ENCODE results near the gene RND3. TPM values are rescaled to one million over a fixed set of nuclear protein-coding genes. Genes with fewer than 3 reads are reported as not detected.

The RND3 gene
- total RNA-seq, 1 donor from 2014 or later: not detected

DNA sequence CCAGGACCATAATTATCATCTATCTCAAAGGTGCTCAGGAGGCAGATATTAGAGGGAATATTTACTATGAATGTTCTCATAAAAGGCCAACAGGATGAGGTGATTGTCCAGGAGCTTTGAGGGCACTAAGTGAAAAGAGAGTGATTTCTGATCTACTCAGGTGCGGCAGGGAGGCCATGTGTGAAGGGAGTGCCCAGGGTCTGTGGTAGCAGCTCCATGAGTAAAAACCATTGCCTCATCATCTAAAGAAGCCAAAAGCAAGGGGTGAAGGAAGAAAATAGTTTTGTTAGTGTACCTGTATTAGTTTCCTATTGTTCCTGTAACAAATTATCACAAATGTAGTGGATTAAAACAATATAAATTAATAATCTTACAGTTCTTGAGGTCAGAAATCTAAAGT lies 22.5 kb downstream of the RND3 start:
- DNase-seq: no peak
- H3K27me3 Mint-ChIP-seq: no peaks in the 10 kb centered on the region
- no peaks in the 10 kb centered on the region for H3K9me3 Mint-ChIP-seq
- H3K36me3 Mint-ChIP-seq (ENCODE audit: low read depth): no peaks in the 10 kb centered on the region
- intact Hi-C loops (cut with micrococcal nuclease): no loop called here
- no peak overlapping the region for H3K4me3 Mint-ChIP-seq
- H3K4me1 Mint-ChIP-seq: no peaks in the 10 kb centered on the region
- H3K27ac Mint-ChIP-seq: no peak overlapping the region

DNA sequence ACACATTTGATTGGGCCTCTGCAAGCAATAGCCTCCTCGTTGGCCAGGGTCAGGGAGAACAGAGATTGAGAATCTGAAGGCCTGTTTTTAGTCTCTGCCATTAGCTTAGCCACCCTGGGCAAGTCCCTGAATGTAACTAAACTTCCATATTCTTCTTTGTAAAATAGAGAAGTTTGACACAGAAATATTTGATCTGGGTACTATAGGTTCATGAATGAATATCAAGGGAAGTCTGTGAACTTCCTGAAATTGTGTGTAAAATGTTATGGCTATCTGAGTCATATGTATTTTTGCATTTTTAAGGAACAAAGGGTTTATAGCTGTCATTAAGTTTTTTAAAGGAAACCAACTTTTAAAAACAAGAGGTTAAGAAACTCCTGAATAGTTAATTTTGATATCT lies 23.2 kb downstream of the RND3 start:
- intact Hi-C loops (cut with micrococcal nuclease): no loop called here
- Mint-ChIP-seq H3K27ac (no peak overlapping the region), H3K27me3 (no peaks in the 10 kb centered on the region), H3K4me3 (no peak overlapping the region), H3K4me1 (no peaks in the 10 kb centered on the region), H3K9me3 (no peaks in the 10 kb centered on the region), H3K36me3 (ENCODE audit: low read depth) (no peaks in the 10 kb centered on the region)
- DNase-seq: no peak

DNA sequence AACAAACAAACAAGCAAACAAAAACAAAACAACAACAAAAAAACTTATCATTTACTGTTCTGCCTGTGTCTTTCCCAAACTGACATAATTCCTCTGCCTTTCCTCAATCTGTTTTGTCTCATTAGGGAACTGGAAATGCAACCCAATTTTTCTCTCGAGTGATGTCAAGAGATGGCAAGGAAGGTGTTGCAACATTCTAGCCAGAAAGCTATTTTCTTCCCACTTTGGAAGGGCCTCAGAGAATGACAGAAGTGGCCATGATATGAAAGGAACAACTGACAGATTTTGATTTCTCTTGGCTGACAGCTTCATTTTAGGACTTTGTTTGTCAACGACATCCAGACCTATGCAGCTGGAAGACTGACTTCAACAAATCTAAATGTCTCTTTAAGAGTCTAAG lies 24.7 kb downstream of the RND3 start:
- no peak for DNase-seq
- H3K36me3 Mint-ChIP-seq (ENCODE audit: low read depth): no peaks in the 10 kb centered on the region

DNA sequence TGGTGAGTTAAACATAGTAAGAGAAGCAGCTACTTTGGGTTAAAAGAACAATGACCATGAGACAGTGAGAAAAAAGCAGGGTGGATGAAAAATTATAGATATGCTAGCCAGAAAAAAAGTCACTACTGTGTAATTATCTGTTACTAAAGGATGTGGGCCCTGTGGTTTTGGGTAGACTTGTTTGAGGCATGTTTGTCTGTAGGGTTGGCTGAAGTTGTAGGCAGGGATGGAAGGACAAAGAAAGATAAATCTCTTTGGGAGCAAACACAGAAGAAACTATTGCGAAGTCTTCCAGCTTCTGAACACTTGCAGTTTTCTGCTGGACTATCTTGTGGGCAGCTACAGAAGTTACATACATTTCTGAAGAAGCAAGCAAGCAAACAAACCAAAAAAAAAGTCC lies 28.2 kb downstream of the RND3 start:
- Mint-ChIP-seq H3K36me3 (ENCODE audit: low read depth) (no peaks in the 10 kb centered on the region), H3K27me3 (no peaks in the 10 kb centered on the region), H3K27ac (no peak overlapping the region), H3K9me3 (no peaks in the 10 kb centered on the region), H3K4me3 (no peak overlapping the region), H3K4me1 (no peaks in the 10 kb centered on the region)
- intact Hi-C loops (cut with micrococcal nuclease): no loop called here
- no peak for DNase-seq

More for the DNA sequence above, 24.7 kb downstream of the RND3 start:
- Mint-ChIP-seq H3K9me3 (no peaks in the 10 kb centered on the region), H3K4me3 (no peak overlapping the region), H3K4me1 (no peaks in the 10 kb centered on the region), H3K27me3 (no peaks in the 10 kb centered on the region), H3K27ac (no peak overlapping the region)
- intact Hi-C loops (cut with micrococcal nuclease): no loop called here

DNA sequence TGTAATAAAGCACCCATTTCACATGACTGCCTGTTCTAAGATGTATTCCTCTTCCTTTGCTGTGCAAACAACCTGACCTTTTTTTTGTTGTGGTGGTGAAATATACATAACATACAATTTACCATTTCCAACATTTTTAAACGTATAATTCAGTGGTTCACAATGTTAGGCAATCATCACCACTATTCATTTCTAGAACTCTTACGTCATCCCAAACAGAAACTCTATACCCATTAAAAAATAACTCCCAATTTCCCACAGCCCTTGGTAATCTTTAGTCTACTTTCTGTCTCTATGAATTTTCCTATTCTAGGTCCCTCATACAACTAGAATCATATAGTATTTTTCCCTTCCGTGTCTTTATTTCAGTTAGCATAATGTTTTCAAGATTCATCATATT lies 36.7 kb downstream of the RND3 start:
- Mint-ChIP-seq H3K27me3 (no peaks in the 10 kb centered on the region), H3K4me3 (no peak overlapping the region), H3K9me3 (no peaks in the 10 kb centered on the region), H3K4me1 (no peaks in the 10 kb centered on the region), H3K36me3 (ENCODE audit: low read depth) (no peaks in the 10 kb centered on the region), H3K27ac (no peak overlapping the region)
- DNase-seq: no peak
- intact Hi-C loops (cut with micrococcal nuclease): no loop called here

DNA sequence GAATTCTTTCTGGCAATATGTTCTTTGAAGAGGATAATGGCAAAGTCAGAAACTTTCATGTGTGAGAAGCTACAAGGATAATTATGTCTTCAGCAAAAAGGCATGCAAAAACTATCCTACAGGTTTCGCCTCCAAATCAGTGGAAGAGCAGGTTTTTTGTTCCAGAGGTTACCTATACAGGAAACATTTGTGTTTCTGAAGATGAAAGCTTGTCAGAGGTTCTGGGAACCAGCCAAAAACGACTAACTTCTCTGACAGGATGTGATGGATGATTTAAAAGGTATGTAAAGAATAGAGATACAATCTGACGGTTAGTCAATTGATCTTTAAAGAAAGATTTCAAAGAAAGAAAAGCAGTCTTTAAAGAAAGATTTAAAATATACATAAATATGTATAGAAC lies 37.6 kb downstream of the RND3 start:
- H3K4me1 Mint-ChIP-seq: no peaks in the 10 kb centered on the region
- H3K36me3 Mint-ChIP-seq (ENCODE audit: low read depth): no peaks in the 10 kb centered on the region
- intact Hi-C loops (cut with micrococcal nuclease): no loop called here
- no peaks in the 10 kb centered on the region for H3K27me3 Mint-ChIP-seq
- H3K9me3 Mint-ChIP-seq: no peaks in the 10 kb centered on the region
- no peak overlapping the region for H3K4me3 Mint-ChIP-seq
- DNase-seq: no peak
- no peak overlapping the region for H3K27ac Mint-ChIP-seq

DNA sequence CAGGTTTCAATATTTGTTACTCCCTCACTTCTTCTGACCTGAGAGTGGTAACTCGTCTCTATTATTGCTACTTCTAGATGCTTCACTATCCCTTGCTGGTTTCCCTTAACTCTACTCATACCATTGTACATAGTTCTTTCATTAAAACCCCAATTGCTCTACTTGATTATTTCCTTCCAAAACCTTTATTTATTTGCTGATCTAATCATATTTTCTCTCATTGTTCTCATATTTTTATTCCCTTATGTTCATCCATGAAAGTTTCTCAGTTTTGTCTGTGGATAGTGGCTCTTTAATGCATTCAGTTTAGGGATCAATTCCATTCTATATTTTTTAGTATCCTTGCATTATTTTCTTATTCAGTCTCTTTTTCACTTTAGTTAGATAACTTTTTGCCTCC lies 42.1 kb downstream of the RND3 start:
- Mint-ChIP-seq H3K27me3 (no peaks in the 10 kb centered on the region), H3K9me3 (no peaks in the 10 kb centered on the region), H3K36me3 (ENCODE audit: low read depth) (no peaks in the 10 kb centered on the region), H3K27ac (no peak overlapping the region), H3K4me3 (no peak overlapping the region), H3K4me1 (no peaks in the 10 kb centered on the region)
- no peak for DNase-seq
- intact Hi-C loops (cut with micrococcal nuclease): no loop called here

DNA sequence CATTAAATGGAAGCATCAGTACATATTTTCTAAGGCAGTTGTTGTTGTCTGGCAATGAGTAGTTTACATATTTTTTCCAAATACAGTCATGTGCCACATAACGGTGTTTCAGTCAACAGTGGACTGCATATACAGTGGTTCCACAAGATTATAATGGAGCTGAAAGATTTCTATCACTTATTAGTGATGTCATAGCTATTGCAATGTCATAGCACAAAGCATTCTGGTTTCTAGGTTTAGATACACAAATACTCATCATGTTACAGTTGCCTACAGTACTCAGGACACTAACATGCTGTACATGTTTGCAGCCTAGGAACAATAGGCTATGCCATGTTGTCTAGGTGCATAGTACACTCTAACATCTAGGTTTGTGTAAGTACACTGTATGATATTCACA lies 45.0 kb downstream of the RND3 start:
- Mint-ChIP-seq H3K9me3 (no peaks in the 10 kb centered on the region), H3K4me1 (no peaks in the 10 kb centered on the region), H3K27me3 (no peaks in the 10 kb centered on the region), H3K36me3 (ENCODE audit: low read depth) (no peaks in the 10 kb centered on the region), H3K27ac (no peak overlapping the region), H3K4me3 (no peak overlapping the region)
- no peak for DNase-seq
- intact Hi-C loops (cut with micrococcal nuclease): no loop called here

DNA sequence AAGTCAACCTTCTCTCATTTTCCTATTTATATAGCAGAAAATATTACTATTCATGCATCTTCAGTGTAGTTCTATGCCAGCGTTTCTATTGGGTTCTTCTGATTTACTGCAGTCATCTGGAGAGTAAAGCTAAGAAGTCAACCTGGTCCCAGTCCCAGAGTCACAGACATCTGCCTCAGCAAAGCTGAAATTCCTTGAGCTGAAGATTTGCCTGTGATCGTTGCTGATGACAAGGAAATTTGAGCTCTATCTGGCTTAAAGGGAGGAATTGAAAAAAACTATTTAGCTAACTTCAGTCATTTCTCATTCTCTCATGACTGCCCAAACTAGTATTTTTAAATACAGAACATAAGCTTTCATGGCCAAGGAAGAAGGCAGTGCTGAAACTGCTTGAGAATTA lies 45.7 kb downstream of the RND3 start:
- DNase-seq: no peak
- H3K36me3 Mint-ChIP-seq (ENCODE audit: low read depth): no peaks in the 10 kb centered on the region
- no peak overlapping the region for H3K4me3 Mint-ChIP-seq
- no peaks in the 10 kb centered on the region for H3K27me3 Mint-ChIP-seq
- intact Hi-C loops (cut with micrococcal nuclease): no loop called here
- no peak overlapping the region for H3K27ac Mint-ChIP-seq
- H3K9me3 Mint-ChIP-seq: no peaks in the 10 kb centered on the region
- H3K4me1 Mint-ChIP-seq: no peaks in the 10 kb centered on the region

DNA sequence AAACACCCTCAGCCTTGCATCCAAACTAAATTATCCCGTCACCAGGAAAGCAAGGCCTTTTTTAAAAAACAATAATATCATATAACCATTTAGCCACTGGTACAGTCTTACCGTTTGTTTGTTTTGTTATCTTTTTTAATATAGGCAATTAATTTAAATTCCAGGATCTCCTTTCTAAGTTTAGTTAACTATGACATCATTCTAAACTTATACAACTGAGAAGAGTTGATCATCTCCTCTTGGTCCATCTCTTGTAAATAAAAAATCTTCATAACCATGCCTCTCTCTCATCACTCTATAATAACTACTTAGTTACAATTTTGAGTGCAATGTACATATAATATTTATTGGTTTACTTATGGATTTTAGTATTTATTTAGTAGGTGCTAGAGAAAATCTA lies 46.2 kb downstream of the RND3 start:
- no peaks in the 10 kb centered on the region for H3K27me3 Mint-ChIP-seq
- H3K36me3 Mint-ChIP-seq (ENCODE audit: low read depth): no peaks in the 10 kb centered on the region
- no peak for DNase-seq
- H3K4me1 Mint-ChIP-seq: no peaks in the 10 kb centered on the region
- H3K27ac Mint-ChIP-seq: no peak overlapping the region
- no peak overlapping the region for H3K4me3 Mint-ChIP-seq
- H3K9me3 Mint-ChIP-seq: no peaks in the 10 kb centered on the region
- intact Hi-C loops (cut with micrococcal nuclease): no loop called here

DNA sequence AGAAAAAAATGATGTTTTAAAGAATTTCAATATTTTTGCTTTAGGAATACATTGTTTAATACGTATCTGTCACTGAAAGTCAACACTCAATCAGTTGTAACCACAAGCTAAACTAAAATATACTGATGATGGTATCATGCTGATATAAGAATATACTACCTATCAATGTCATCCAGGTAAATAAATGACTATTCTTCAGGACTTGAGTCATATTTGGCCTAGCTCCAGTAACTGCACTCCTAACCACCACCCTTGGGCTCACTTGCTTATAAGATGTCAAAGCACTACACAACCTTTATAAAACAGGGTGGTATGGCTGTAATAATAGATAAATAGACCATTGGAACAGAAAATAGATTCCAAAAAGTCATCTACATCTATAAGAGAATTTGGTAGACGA lies 48.8 kb downstream of the RND3 start:
- no peaks in the 10 kb centered on the region for H3K9me3 Mint-ChIP-seq
- H3K4me3 Mint-ChIP-seq: no peak overlapping the region
- intact Hi-C loops (cut with micrococcal nuclease): no loop called here
- H3K4me1 Mint-ChIP-seq: no peaks in the 10 kb centered on the region
- no peaks in the 10 kb centered on the region for H3K27me3 Mint-ChIP-seq
- no peaks in the 10 kb centered on the region for H3K36me3 Mint-ChIP-seq (ENCODE audit: low read depth)
- no peak for DNase-seq
- no peak overlapping the region for H3K27ac Mint-ChIP-seq

DNA sequence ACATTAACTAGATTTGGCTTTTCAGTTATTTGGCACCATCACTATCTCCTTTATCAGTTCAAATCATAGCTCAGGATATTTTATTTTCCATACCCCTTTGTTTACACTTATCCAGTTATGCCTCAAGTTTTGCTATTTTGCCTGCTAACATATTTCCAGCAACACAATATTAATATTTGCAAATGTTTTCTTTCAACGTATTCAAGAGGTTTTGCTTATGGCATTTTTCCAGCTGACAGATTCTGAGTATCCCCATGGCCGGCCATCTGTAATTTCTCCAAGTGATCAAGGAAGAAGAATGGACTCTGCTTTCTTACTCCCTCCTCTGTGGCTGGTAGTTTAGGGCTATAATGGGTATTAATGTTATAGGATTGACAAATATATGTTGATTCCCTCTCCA lies 49.4 kb downstream of the RND3 start:
- no peaks in the 10 kb centered on the region for H3K9me3 Mint-ChIP-seq
- intact Hi-C loops (cut with micrococcal nuclease): no loop called here

DNA sequence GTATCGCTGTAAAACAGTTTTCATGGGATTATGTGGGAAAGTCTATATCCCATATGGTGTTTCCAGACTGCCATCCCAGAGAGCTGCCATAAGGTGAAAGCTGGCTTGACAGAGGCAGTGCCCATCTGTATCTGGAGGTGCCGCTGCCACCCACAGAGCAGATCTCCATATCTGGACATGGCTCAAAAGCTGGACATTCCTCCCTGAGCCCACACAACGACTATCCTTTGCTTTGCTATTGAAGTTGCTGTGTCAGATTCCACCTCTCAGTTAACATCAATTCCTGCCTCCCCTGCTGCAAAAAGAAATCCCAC lies 55.2 kb downstream of the RND3 start:
- H3K36me3 Mint-ChIP-seq (ENCODE audit: low read depth): no peaks in the 10 kb centered on the region
- no peak overlapping the region for H3K27ac Mint-ChIP-seq
- no peak for DNase-seq
- H3K27me3 Mint-ChIP-seq: no peaks in the 10 kb centered on the region
- no peaks in the 10 kb centered on the region for H3K9me3 Mint-ChIP-seq
- no peaks in the 10 kb centered on the region for H3K4me1 Mint-ChIP-seq
- intact Hi-C loops (cut with micrococcal nuclease): no loop called here
- no peak overlapping the region for H3K4me3 Mint-ChIP-seq

More for the DNA sequence above, 49.4 kb downstream of the RND3 start:
- H3K27ac Mint-ChIP-seq: no peak overlapping the region
- H3K4me1 Mint-ChIP-seq: no peaks in the 10 kb centered on the region
- DNase-seq: no peak
- no peaks in the 10 kb centered on the region for H3K27me3 Mint-ChIP-seq
- no peak overlapping the region for H3K4me3 Mint-ChIP-seq
- no peaks in the 10 kb centered on the region for H3K36me3 Mint-ChIP-seq (ENCODE audit: low read depth)

DNA sequence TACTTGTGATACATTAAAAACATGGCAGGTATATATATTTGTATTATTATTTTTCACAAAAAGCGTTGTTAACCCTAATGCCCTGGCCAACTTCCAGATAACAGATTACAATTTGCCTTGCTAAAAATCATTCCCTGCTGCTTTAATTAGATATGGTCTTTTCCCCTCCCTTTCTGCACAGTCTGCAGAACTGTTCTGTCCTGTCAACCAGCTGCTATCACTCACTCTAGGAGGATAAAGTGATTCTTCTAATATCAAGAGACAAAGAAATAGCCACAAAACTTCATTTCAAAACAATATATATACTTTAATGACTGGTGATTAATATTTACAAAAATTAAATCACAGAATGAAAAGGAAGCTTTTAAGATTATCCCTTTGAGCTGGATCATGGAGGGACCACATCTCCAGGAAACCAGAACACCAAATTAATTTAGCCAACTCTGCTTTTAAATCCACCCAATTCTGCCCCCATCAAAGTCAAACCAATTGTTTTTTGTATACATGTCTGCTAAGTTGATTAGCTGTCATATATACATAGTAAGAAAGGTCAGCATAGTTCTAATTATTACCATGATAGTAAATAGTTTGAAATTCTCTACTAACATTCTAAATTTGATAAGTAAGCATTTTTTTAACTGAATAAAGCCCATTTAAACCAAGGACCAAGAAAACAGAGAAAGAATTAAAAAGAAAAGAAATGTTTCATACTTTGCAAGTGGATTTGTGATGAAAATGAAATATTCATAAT lies 55.7 kb downstream of the RND3 start:
- H3K4me3 Mint-ChIP-seq: no peak overlapping the region
- H3K27me3 Mint-ChIP-seq: no peaks in the 10 kb centered on the region
- intact Hi-C loops (cut with micrococcal nuclease): no loop called here

DNA sequence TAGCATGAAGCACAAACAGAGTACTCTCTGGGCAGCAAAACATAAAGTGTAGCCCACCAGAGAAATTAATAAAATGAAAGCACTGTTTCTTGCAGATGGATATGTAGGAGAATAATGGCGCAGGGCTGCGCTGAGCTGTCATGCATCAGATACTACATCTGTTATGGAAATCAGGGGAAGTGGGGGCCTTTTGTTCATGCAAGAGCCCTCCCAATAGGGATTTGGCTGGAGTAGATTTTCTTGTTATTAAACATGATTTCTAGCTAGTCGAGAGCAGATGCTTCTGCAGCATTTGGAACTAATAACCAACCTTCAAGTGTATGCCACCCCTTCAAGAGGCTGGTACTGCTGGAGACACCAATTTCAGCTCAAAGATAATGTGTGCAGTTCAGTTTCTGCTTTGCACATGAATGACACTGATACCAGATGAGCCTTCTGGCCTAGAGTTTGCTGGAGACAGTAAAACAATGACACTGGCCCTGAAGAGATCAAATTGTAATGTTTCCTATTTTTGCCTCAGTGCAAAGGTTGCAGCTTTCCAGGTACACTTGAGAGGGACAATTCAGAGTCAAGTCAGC lies 58.0 kb downstream of the RND3 start:
- Mint-ChIP-seq H3K4me1 (no peaks in the 10 kb centered on the region), H3K27ac (no peak overlapping the region), H3K4me3 (no peak overlapping the region), H3K36me3 (ENCODE audit: low read depth) (no peaks in the 10 kb centered on the region), H3K27me3 (no peaks in the 10 kb centered on the region), H3K9me3 (no peaks in the 10 kb centered on the region)
- intact Hi-C loops (cut with micrococcal nuclease): no loop called here
- no peak for DNase-seq

More for the DNA sequence above, 55.7 kb downstream of the RND3 start:
- Mint-ChIP-seq H3K4me1 (no peaks in the 10 kb centered on the region), H3K9me3 (no peaks in the 10 kb centered on the region), H3K27ac (no peak overlapping the region), H3K36me3 (ENCODE audit: low read depth) (no peaks in the 10 kb centered on the region)
- DNase-seq: no peak
